Measurements from ENCODE around the gene NOP10.
"Not testable (repeated sequence)": the region's sequence is repeated elsewhere in the genome, so short reads cannot be mapped to it uniquely, and the experiment has no call there.

Gene NOP10

DNA sequence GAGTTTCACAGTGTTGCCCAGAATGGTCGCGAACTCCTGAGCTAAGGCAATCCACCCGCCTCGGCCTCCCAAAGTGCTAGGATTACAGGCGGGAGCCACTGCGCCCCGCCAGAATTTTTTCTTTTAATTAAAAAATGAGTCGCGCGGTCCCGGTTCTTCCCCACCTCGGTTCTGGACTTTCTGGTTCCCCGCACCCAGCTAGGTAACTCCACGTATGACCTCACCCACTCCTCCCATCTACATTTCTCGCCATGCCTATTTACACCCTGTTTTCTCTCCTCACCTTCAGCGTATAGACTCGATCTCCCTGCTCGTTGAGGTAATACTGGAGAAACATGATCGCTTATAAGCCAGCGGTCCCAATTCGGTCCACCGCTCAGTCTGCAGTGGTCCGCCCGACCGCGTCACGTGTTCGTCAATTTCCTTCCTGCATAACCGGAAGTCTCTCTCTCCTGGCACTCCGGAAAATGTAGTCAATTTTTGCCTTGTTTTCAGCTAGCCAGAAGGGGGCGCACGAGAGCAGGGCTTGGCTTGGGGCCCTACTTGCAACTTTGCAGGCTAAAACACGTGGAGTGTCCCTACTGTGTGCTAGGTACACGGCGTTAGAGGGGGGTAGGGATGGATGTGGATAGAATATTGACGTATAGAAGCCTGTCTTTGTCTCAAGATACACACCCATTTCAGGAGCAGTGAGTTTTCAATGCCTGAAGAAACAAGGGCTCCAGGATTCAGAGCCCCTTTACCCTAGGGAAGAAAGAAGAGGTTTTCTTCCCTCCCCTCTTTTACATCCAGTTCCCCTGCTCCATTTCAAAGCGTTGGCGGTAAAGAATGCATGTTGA lies at the start of gene NOP10, which contains the start of gene NUTM1:
TSS of gene NOP10 (minus strand) at position 400 of the 839 bp plus-strand sequence. CDS start at position 337, 63 bp downstream.
TSS of gene NUTM1 (plus strand) at position 579 of the 839 bp plus-strand sequence. CDS start 382 bp downstream, outside the sequence.
- H3K27ac ChIP-seq (ENCODE audit: low read length) = no peak within 1 kb of the TSS
- no CpG with 5 or more reads among the region's 38 CpGs for WGBS (ENCODE audit: insufficient coverage, insufficient read length)
- DNase-seq (ENCODE audit: low read depth, low spot score) = peak; percentile 95

DNA sequence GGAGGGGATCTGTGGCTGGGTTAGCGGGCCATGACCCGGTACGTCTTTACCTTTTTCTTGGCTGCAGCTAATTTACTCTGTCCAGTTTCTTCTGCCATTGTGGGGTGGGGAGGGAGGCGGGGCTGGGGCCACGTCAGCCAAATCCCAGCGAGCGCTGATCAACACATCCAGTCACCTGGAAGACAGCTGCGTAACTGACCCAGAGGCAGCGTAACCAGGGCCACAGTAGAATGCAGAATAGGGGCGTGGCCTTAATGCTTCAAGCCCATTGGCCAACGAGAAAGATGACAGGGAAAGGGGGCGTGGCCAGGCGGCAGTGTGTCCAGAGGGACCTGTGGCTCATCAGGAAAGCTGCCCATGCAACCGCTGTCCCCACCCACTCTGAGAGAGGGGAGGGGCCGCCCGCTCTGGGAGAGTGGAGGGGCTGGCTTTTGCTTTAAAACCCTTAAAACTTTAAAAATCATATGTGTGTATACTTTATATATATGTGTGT lies 46.7 kb upstream of the NOP10 start:
- not testable (repeated sequence) for H3K4me3 ChIP-seq (ENCODE audit: low read length); H3K4me1 ChIP-seq (ENCODE audit: control insufficient read depth, insufficient read depth, low read length); H3K27me3 ChIP-seq (ENCODE audit: control insufficient read depth, insufficient read depth, low read length); H3K9me3 ChIP-seq (ENCODE audit: control insufficient read depth, insufficient read depth, low read length); H3K36me3 ChIP-seq (ENCODE audit: control insufficient read depth, insufficient read depth, low read length); DNase-seq (ENCODE audit: low read depth, low spot score); H3K27ac ChIP-seq (ENCODE audit: low read length)
- WGBS (ENCODE audit: insufficient coverage, insufficient read length) = no CpG with 5 or more reads among the region's 16 CpGs

More for the DNA sequence above, at the start of gene NOP10, which contains the start of gene NUTM1:
- no peaks in the 10 kb centered on the region for H3K27me3 ChIP-seq (ENCODE audit: control insufficient read depth, insufficient read depth, low read length)
- H3K9me3 ChIP-seq (ENCODE audit: control insufficient read depth, insufficient read depth, low read length) = no peaks in the 10 kb centered on the region
- peaks cover 2% of the 10 kb centered on the region; the same call in 1 of the 2 replicates for H3K4me1 ChIP-seq (ENCODE audit: control insufficient read depth, insufficient read depth, low read length)
- H3K36me3 ChIP-seq (ENCODE audit: control insufficient read depth, insufficient read depth, low read length) = no peaks in the 10 kb centered on the region
- H3K4me3 ChIP-seq (ENCODE audit: low read length) = peak within 1 kb of the TSS; percentile 93; the same call in 1 of the 2 replicates

DNA sequence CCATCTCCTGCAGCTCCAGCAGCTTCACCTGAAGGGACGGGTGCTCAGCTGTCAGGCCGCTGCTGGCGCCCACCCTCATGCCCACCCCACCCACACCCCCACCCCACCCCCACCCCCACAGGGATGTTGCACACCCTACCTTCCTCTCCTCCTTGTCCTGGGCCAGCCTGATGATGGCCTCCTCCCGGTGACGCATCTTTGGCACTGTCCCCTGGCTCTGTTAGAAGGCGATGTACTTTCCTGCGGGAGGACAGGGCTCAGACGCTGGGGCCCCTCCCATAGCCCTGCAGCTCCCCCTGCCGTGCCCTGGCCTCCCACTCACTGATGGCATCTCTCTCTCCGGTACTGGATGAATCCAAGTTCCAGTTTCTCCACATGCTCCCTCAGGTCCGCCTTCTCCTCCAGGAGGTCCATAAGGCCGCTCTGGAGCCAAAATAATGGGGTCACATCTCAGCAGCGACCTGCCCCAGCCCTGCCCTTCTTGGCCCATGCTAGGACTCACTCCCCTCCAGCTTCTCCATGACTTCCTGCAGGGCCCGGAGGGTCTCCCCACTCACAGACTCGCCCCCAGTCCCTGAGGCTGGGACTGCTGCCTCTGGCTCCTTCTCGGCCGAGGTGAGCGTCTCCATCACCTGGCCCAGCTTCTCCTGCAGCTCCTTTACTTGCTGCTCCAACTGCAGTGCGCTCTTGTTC lies 39.0 kb upstream of the NOP10 start:
- H3K4me1 ChIP-seq (ENCODE audit: control insufficient read depth, insufficient read depth, low read length); H3K36me3 ChIP-seq (ENCODE audit: control insufficient read depth, insufficient read depth, low read length); H3K9me3 ChIP-seq (ENCODE audit: control insufficient read depth, insufficient read depth, low read length); DNase-seq (ENCODE audit: low read depth, low spot score); H3K27ac ChIP-seq (ENCODE audit: low read length); H3K4me3 ChIP-seq (ENCODE audit: low read length); H3K27me3 ChIP-seq (ENCODE audit: control insufficient read depth, insufficient read depth, low read length): not testable (repeated sequence)
- WGBS (ENCODE audit: insufficient coverage, insufficient read length) = no CpG with 5 or more reads among the region's 19 CpGs

DNA sequence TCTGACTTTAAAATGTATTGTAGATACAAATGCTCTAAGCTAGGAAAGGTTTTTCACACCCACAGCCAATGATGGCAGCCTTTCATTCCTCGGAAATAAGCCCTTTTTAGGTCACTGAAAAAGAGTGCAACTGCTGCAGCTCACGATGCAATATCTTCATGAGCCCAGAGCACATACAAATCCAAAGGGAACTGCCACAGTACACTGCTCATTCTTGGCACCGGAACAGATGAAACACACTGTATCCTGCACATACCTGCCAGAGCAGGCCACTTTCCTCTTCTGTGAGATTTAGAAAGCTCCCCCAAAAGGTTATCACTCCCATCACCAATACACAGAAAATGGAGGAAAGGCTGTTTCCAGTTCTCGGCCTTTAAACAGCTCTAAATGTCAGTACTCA lies 37.6 kb upstream of the NOP10 start:
- not testable (repeated sequence) for H3K36me3 ChIP-seq (ENCODE audit: control insufficient read depth, insufficient read depth, low read length); H3K27me3 ChIP-seq (ENCODE audit: control insufficient read depth, insufficient read depth, low read length); DNase-seq (ENCODE audit: low read depth, low spot score); H3K9me3 ChIP-seq (ENCODE audit: control insufficient read depth, insufficient read depth, low read length); H3K4me1 ChIP-seq (ENCODE audit: control insufficient read depth, insufficient read depth, low read length); H3K4me3 ChIP-seq (ENCODE audit: low read length); H3K27ac ChIP-seq (ENCODE audit: low read length)
- WGBS (ENCODE audit: insufficient coverage, insufficient read length) = no CpG with 5 or more reads among the region's 4 CpGs

DNA sequence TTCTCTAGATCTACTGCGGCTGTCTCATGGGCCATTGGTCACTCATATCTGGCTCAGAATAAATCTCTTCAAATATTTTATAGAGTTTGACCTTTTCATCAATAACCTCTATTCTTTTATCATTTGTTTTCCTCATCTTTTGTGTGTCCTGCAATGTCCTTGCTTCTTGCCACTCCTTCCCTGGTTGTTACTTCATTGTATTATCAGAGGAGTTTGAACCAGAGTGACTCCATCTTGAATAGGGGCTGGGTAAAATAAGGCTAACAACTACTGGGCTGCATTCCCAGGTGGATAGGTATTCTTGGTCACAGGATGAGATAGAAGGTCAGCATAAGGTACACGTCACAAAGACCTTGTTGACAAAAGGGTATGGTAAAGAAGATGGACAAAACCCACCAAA lies 33.9 kb upstream of the NOP10 start:
- H3K36me3 ChIP-seq (ENCODE audit: control insufficient read depth, insufficient read depth, low read length) = no peaks in the 10 kb centered on the region
- no peak for DNase-seq (ENCODE audit: low read depth, low spot score)
- no peak overlapping the region for H3K27ac ChIP-seq (ENCODE audit: low read length)
- no peaks in the 10 kb centered on the region for H3K9me3 ChIP-seq (ENCODE audit: control insufficient read depth, insufficient read depth, low read length)
- H3K4me1 ChIP-seq (ENCODE audit: control insufficient read depth, insufficient read depth, low read length) = no peaks in the 10 kb centered on the region
- H3K27me3 ChIP-seq (ENCODE audit: control insufficient read depth, insufficient read depth, low read length) = no peaks in the 10 kb centered on the region
- WGBS (ENCODE audit: insufficient coverage, insufficient read length) = no CpG with 5 or more reads among the region's 2 CpGs
- H3K4me3 ChIP-seq (ENCODE audit: low read length) = no peak overlapping the region

DNA sequence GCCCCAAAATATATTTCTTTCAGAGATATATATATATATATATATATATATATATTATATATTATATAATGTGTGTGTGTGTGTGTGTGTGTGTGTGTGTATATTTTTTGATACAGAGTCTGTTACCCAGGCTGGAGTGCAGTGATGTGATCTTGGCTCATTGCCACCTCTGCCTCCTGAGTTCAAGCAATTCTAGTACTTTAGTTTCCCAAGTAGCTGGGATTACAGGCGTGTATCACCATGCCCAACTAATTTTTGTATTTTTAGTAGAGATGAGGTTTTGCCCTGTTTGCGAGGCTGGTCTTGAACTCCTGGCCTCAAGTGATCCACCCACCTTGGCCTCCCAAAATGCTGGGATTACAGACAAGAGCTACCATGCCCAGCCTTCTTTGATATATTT lies 32.6 kb upstream of the NOP10 start:
- not testable (repeated sequence) for H3K27ac ChIP-seq (ENCODE audit: low read length); H3K36me3 ChIP-seq (ENCODE audit: control insufficient read depth, insufficient read depth, low read length); H3K4me1 ChIP-seq (ENCODE audit: control insufficient read depth, insufficient read depth, low read length); H3K27me3 ChIP-seq (ENCODE audit: control insufficient read depth, insufficient read depth, low read length); H3K4me3 ChIP-seq (ENCODE audit: low read length); H3K9me3 ChIP-seq (ENCODE audit: control insufficient read depth, insufficient read depth, low read length); DNase-seq (ENCODE audit: low read depth, low spot score)
- WGBS (ENCODE audit: insufficient coverage, insufficient read length) = no CpG with 5 or more reads among the region's 2 CpGs

DNA sequence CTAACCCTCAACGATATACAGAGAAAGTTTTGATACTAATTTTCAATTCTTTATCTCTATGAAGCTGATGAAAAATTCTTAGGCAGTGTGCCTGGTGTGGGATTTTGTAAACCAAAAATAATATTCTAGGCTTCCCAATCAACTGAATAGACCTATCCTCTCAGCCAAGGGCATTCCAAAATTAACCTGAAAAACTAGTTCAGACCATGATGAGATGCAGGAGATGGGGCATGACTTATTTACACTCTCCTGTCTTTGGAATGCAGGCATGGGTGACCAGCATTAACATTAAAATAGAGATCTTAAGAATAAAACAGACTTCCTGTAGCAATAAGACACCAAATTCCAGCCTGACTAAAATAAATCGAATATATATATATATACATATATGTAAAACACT lies 31.9 kb upstream of the NOP10 start:
- no peak for DNase-seq (ENCODE audit: low read depth, low spot score)
- no CpG with 5 or more reads among the region's 2 CpGs for WGBS (ENCODE audit: insufficient coverage, insufficient read length)
- Histone ChIP-seq H3K27ac (ENCODE audit: low read length) (no peak overlapping the region), H3K36me3 (ENCODE audit: control insufficient read depth, insufficient read depth, low read length) (no peaks in the 10 kb centered on the region), H3K27me3 (ENCODE audit: control insufficient read depth, insufficient read depth, low read length) (no peaks in the 10 kb centered on the region), H3K4me3 (ENCODE audit: low read length) (no peak overlapping the region), H3K9me3 (ENCODE audit: control insufficient read depth, insufficient read depth, low read length) (no peaks in the 10 kb centered on the region), H3K4me1 (ENCODE audit: control insufficient read depth, insufficient read depth, low read length) (no peaks in the 10 kb centered on the region)

DNA sequence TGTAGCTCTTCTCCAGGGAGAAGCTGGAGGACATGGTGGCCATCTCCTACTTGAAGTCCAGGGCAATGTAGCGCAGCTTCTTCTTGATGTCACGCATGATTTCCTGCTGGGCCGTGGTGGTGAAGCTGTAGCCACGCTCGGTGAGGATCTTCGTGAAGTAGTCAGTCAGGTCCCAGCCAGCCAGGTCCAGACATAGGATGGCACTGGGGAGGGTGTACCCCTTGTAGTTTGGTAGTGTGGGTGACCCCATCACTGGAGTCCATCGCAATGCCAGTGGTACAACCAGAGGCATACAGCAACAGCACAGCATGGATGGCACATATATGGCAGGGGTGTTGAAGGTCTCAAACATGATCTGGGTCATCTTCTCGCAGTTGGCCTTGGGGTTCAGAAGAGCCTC lies 31.0 kb upstream of the NOP10 start:
- H3K4me1 ChIP-seq (ENCODE audit: control insufficient read depth, insufficient read depth, low read length) = no peaks in the 10 kb centered on the region
- no peak overlapping the region for H3K27ac ChIP-seq (ENCODE audit: low read length)
- no CpG with 5 or more reads among the region's 8 CpGs for WGBS (ENCODE audit: insufficient coverage, insufficient read length)
- no peak for DNase-seq (ENCODE audit: low read depth, low spot score)
- no peaks in the 10 kb centered on the region for H3K27me3 ChIP-seq (ENCODE audit: control insufficient read depth, insufficient read depth, low read length)
- no peaks in the 10 kb centered on the region for H3K9me3 ChIP-seq (ENCODE audit: control insufficient read depth, insufficient read depth, low read length)
- H3K36me3 ChIP-seq (ENCODE audit: control insufficient read depth, insufficient read depth, low read length) = no peaks in the 10 kb centered on the region
- H3K4me3 ChIP-seq (ENCODE audit: low read length) = no peak overlapping the region

DNA sequence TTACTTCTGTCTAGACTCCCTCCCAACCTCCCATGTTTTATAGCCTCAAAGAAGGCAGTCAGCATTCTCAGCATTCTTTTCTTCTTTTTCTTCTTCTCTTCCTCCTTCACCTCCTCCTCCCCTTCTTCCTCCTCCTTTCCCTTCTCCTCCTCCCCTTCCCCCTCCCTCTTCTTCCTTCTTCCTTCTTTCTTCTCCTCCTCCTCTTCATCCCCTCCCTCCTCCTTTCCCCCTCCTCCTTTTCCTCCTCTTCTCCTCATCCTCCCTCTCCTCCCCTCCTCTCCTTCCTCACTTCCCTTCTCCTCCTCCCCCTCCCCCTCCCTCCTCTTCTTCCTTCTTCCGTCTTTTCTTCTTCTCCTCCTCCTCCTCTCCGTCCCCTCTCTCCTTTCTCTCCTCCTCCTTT lies 27.7 kb upstream of the NOP10 start:
- Histone ChIP-seq H3K4me3 (ENCODE audit: low read length) (no peak overlapping the region), H3K4me1 (ENCODE audit: control insufficient read depth, insufficient read depth, low read length) (no peaks in the 10 kb centered on the region), H3K27ac (ENCODE audit: low read length) (no peak overlapping the region), H3K36me3 (ENCODE audit: control insufficient read depth, insufficient read depth, low read length) (no peaks in the 10 kb centered on the region), H3K9me3 (ENCODE audit: control insufficient read depth, insufficient read depth, low read length) (no peaks in the 10 kb centered on the region), H3K27me3 (ENCODE audit: control insufficient read depth, insufficient read depth, low read length) (no peaks in the 10 kb centered on the region)
- WGBS (ENCODE audit: insufficient coverage, insufficient read length) = no CpG with 5 or more reads among the region's 2 CpGs
- DNase-seq (ENCODE audit: low read depth, low spot score) = no peak

DNA sequence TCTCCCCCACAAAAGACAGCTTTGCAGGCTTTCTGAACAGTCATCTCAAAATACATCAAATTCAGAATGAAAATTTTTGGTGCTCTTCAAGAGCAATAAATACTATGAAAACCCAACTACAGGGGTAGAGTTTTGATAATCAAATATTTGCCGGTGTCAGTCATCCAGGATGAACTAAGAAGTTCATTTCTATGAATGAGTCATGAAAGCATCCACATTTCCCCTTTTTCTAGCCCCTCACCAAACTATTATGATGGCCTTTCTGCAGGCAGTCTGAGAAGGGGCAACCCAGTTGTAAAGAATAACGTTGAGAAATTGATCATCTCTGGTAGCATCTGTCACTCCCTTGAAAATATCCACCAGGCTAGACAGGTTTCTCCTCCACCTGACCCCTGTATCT lies 27.2 kb upstream of the NOP10 start:
- Histone ChIP-seq H3K36me3 (ENCODE audit: control insufficient read depth, insufficient read depth, low read length) (no peaks in the 10 kb centered on the region), H3K9me3 (ENCODE audit: control insufficient read depth, insufficient read depth, low read length) (no peaks in the 10 kb centered on the region), H3K27ac (ENCODE audit: low read length) (no peak overlapping the region), H3K27me3 (ENCODE audit: control insufficient read depth, insufficient read depth, low read length) (no peaks in the 10 kb centered on the region), H3K4me3 (ENCODE audit: low read length) (no peak overlapping the region), H3K4me1 (ENCODE audit: control insufficient read depth, insufficient read depth, low read length) (no peaks in the 10 kb centered on the region)
- DNase-seq (ENCODE audit: low read depth, low spot score) = no peak
- WGBS (ENCODE audit: insufficient coverage, insufficient read length) = no CpG with 5 or more reads among the region's 2 CpGs

All from iPS DF 6.9 (cell line).